DMS 273 (cell line): Measurements from ENCODE around the gene HIRA.

Source experiments
- DNase-seq: peaks from one replicate; lab custom pipeline; 2025; ENCODE audit not compliant: unreplicated experiment; lab: John Stamatoyannopoulos, UW

HIRA gene

GRCh38 chr22:19431649-19432132 is at the start of gene HIRA:
Gene HIRA (minus strand): TSS chr22:19431733. CDS start chr22:19431476, 257 bp downstream.
- DNase-seq: peak; percentile 91

GRCh38 chr22:19480789-19481188 is 49.3 kb upstream of the HIRA start:
- no peak for DNase-seq

DNA sequence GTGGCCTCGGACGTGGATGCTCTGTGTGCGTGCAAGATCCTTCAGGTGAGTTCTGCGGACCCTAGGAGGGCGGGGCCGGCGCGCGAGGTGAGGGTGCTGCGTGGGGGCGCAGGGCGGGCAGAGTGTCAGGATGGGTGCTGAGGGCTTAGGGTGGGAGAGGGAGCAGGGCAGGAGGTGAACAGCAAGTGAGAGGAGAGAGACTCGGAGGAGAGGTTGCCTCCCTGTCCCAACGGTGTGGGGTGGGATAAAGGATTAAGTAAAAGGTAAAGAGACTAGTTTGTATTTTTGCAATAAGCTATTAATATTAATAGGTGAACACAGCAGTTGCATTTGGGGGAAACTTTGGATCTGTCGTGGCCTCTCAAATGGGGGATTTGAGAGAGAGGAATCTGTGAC is 48.6 kb upstream of the HIRA start:
- peak; percentile 25 for DNase-seq

DNA sequence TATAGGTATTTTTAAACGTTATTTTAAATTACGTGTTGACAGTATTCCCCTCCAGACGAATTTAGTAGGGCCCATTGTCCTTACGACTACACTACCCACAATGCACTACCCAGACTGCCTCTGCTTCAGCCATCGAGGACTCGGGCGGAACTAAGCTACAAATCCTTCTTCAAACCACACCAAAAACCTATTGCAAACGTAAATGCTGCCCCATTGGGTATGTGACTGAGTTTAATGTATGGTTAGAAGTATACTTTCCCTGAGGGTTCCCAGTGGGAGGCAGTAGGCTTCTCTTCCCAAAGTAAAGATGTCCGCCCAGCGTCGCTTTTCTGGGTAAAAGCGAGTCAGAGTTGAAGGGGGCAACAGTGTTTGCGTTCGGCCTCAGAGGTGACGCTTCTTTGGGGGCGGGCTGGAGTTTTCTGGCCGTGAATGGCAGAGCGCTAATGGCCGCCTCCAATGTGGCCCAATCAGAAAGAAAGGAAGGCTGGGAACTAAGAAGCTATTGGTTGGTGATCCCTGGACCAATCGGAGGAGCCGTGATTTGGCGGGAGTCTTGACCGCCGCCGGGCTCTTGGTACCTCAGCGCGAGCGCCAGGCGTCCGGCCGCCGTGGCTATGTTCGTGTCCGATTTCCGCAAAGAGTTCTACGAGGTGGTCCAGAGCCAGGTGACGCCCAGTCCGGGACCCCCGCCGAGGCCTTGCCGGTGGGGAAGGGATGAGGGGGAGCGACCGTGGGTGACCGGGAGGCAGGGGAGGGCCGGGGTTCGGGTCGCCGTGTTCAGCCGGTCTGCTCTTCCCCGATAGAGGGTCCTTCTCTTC is 48.0 kb upstream of the HIRA start, which contains the start of gene CDC45:
TSS of gene CDC45 (plus strand) at position 566 of the 818 bp plus-strand sequence. CDS start at position 615, 49 bp downstream.
- peak; percentile 96 for DNase-seq

DNA sequence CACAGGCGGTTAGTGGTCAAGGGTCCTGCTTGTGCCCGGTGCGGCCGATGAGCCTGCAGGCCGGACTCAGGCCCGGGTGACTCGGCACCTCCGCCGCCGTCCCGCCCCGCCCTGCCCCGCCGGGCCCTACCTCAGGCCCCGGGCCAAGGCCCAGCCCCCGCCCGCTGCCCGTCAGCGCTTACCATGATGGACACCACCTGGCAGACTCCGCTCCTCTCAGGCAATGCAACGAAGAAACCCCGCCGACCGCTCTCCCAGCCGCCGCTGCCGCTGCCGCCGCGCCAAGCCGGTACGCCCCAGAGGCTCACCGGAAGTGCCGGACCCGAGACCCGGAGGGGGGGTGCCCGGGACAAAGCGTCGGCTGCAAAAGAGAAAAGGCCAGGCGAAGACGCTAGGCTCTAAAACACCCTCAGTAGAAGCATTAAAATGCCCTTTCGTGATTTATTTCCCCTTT is 47.4 kb upstream of the HIRA start, which contains the start of gene UFD1:
TSS of gene UFD1 (minus strand) at position 293 of the 454 bp plus-strand sequence. CDS start at position 185, 108 bp downstream.
- DNase-seq: peak; percentile 87

GRCh38 chr22:19478045-19478900 is 46.7 kb upstream of the HIRA start:
- DNase-seq: peak; percentile 28

- DNase-seq: no peak
Measured at GRCh38 chr22:19477321-19478044, 46.0 kb upstream of the HIRA start.

DNA sequence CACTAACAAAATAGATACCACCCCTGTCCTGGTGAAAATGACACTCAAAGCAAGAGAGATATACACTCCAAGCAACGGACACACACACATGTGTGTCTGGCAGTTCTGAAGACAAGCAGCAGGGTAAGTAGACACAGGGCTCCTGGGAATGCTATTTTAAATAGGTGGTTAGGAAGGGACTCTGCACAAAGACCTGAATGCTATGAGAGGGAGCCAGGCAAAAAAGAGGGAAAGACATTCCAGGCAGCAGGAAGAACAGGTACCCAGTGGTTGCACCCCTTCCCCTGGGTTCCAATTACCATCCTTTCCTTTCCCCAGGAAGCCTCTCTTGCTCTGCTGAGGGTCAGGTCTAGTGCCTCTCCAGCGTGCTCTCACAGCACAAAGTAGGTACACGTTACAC is 44.5 kb upstream of the HIRA start:
- DNase-seq: no peak

DNA sequence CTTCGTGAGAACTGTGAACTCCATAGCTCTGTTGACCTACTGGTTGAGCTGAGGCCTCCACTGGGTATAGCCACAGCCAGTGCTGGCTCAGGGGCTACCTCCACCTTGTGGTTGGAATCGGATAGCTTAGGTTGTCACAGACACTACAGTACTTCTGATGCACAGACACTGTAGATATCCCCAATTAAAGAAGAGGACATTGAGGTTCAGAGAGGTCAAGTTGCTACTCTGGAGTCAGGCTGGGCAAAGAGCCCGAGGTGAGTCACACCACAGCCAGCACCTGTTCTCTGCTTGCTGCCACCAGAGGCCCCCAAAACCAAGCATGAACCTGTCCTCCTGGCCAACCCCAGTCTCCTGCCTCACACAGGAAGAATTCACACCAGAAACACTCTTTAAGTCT is 42.0 kb upstream of the HIRA start:
- peak; percentile 11 for DNase-seq

GRCh38 chr22:19472233-19472632 is 40.7 kb upstream of the HIRA start:
- DNase-seq: no peak

- DNase-seq: no peak
Measured at GRCh38 chr22:19471572-19471971, 40.0 kb upstream of the HIRA start.

- DNase-seq: no peak
Measured at GRCh38 chr22:19470010-19470409, 38.5 kb upstream of the HIRA start.

DNA sequence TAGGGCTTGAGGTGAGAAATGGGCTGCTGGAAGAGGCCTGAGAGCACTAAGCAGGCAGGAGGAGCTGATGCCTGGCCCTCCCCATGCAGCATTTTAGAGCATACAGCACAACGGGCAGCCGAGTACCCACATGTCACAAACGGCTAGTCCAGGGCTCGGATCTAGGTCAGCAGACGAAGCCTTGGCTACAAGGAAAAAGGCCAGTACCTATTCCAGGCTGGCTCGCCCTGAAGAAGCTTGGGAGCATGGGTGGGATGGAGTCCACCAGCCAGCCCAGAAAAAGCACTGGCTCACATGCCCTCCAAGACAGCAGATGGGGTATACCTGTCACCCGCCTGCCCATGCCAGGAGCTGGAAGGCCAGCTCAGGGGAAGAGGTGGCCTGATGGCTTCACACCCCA is 37.9 kb upstream of the HIRA start:
- no peak for DNase-seq

- DNase-seq: no peak
Measured at GRCh38 chr22:19467912-19468311, 36.4 kb upstream of the HIRA start.

- DNase-seq: no peak
Measured at GRCh38 chr22:19466848-19467752, 35.6 kb upstream of the HIRA start.

GRCh38 chr22:19466126-19466716 is 34.7 kb upstream of the HIRA start:
- DNase-seq: peak; percentile 81

GRCh38 chr22:19464975-19465374 is 33.4 kb upstream of the HIRA start:
- no peak for DNase-seq

DNA sequence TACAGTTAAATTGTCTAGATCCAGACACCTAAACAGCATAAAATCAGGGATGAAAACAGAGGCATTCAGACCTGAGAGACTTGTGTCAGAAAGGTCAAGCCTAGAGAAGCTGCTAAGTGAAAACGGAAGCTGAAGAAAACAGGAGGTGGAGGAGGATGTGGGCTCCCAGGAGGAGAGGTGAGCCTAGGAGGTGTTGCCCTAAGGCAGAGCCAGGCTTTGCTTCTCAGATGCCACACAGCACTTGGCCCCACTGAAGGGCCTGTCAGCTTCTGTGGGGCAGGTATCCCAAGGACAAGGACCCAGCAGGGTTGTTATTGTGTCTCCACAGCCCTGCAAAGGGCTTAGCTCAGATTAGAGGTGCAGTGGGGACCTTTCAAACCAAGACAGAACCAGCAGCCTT is 33.0 kb upstream of the HIRA start:
- DNase-seq: no peak
